CD4-positive, alpha-beta T cell (primary cell): ENCODE results near the gene PRKCA. TPM values are rescaled to one million over a fixed set of nuclear protein-coding genes. Genes with fewer than 3 reads are reported as not detected.

ENCODE experiments used
- ATAC-seq: fragments of 200-7000 bp; cut with Tn5 transposase; one replicate; pipeline ENCODE4 v1.10.0; 2022; ENCODE audit warnings: mild to moderate bottlenecking; ENCODE audit not compliant: poor library complexity
- CTCF ChIA-PET: fragments of 350-600 bp; sonication (Branson Sonifier 250); formaldehyde crosslinking; loops from one replicate; lab custom pipeline; 2021; ENCODE audit warnings: antibody characterized with exemption, inconsistent platforms; lab: Charles Lee
- POLR2A ChIA-PET: fragments of 350-600 bp; sonication (Branson Sonifier 250); formaldehyde crosslinking; loops from one replicate; lab custom pipeline; 2021; ENCODE audit warnings: antibody characterized with exemption, inconsistent platforms; lab: Charles Lee
- DNase-seq, 14 experiments: peaks; one replicate each; pipeline ENCODE4 v3.0.0-alpha.2; 2013 to 2020; ENCODE audit warnings: mixed read lengths in 2 of 14
- H3K27ac ChIP-seq, 2 donors: one replicate each; pipeline versions ENCODE4 v1.5.1 to v1.7.0; 2013; ENCODE audit warnings: low read length in 2 of 2, low read depth in 1 of 2, mild to moderate bottlenecking in 1 of 2
- H3K27me3 ChIP-seq, 2 experiments: 1 replicate in 1 of 2; 2 replicates in 1 of 2; pipeline versions ENCODE4 v1.6.1 to v1.7.0; 2013; ENCODE audit warnings: low read length in 2 of 2, control low read depth in 1 of 2, mild to moderate bottlenecking in 1 of 2, moderate library complexity in 1 of 2; ENCODE audit not compliant: insufficient read depth in 2 of 2, control insufficient read depth in 1 of 2
- H3K36me3 ChIP-seq: one replicate; pipeline ENCODE4 v1.6.1; 2013; ENCODE audit warnings: low read length, control low read depth; ENCODE audit not compliant: insufficient read depth
- H3K4me1 ChIP-seq: one replicate; pipeline ENCODE4 v1.6.1; 2013; ENCODE audit warnings: low read length, control low read depth; ENCODE audit not compliant: insufficient read depth
- H3K4me3 ChIP-seq: one replicate; pipeline ENCODE4 v1.5.1; 2013; ENCODE audit warnings: mild to moderate bottlenecking, low read length, moderate library complexity
- H3K9me3 ChIP-seq, 2 experiments: 1 replicate in 1 of 2; 2 replicates in 1 of 2; pipeline versions ENCODE4 v1.6.1 to v1.7.0; 2013; ENCODE audit warnings: low read length in 2 of 2, mild to moderate bottlenecking in 2 of 2, control low read depth in 1 of 2, moderate library complexity in 1 of 2; ENCODE audit not compliant: control insufficient read depth in 1 of 2, insufficient read depth in 1 of 2
- H3K27ac Mint-ChIP-seq: one replicate; pipeline ENCODE4 v1.8.0; 2020; ENCODE audit warnings: mixed read lengths
- H3K27me3 Mint-ChIP-seq: one replicate; pipeline ENCODE4 v1.8.0; 2021; ENCODE audit warnings: mixed read lengths
- H3K36me3 Mint-ChIP-seq: one replicate; pipeline ENCODE4 v1.8.0; 2021; ENCODE audit warnings: low read depth, mixed read lengths
- H3K4me1 Mint-ChIP-seq: one replicate; pipeline ENCODE4 v1.8.0; 2021; ENCODE audit warnings: low read depth, mixed read lengths
- H3K4me3 Mint-ChIP-seq: one replicate; pipeline ENCODE4 v1.8.0; 2020; ENCODE audit warnings: mild to moderate bottlenecking, mixed read lengths
- H3K9me3 Mint-ChIP-seq: one replicate; pipeline ENCODE4 v1.8.0; 2020; ENCODE audit warnings: mixed read lengths
- CTCF ChIP-seq: fragments of 200-600 bp; IDR thresholded peaks from one replicate; pipeline ENCODE4 v1.8.0; 2022; ENCODE audit warnings: antibody characterized with exemption, mild to moderate bottlenecking
- intact Hi-C, 2 experiments: fragments of 100-400 bp; cut with DNase I in 1 of 2; cut with micrococcal nuclease in 1 of 2; formaldehyde crosslinking; loops; one replicate each; pipeline versions ENCODE4 v1.15.1 to v1.9.0; 2023 to 2025; cut with DNase I, micrococcal nuclease
- total RNA-seq, 174 experiments: library from RNA in 2 of 174; stranded (reverse) in 2 of 174; gene quantifications; one replicate each; pipeline ENCODE4 v1.2.3 and lab custom pipeline; 2021 to 2026

PRKCA gene
- total RNA-seq, 2 experiments from 2014 or later: 84.8 to 88.6 TPM

- CTCF ChIA-PET: no interaction called here
- Histone ChIP-seq H3K4me1 (no peaks in the 10 kb centered on the region), H3K9me3 (peaks cover 0 to 4% of the 10 kb centered on the region in 2 experiments), H3K27ac (no peak overlapping the region), H3K36me3 (no peaks in the 10 kb centered on the region), H3K4me3 (no peak overlapping the region), H3K27me3 (no peaks in the 10 kb centered on the region)
- H3K27ac Mint-ChIP-seq: no peak overlapping the region
- no peak for TF ChIP-seq CTCF
- intact Hi-C loops: no loop called here
- no peak overlapping the region for H3K4me3 Mint-ChIP-seq
- POLR2A ChIA-PET: no interaction called here
- H3K27me3 Mint-ChIP-seq: no peaks in the 10 kb centered on the region
- no peaks in the 10 kb centered on the region for H3K36me3 Mint-ChIP-seq
- H3K4me1 Mint-ChIP-seq: no peaks in the 10 kb centered on the region
- DNase-seq: no peak
- H3K9me3 Mint-ChIP-seq: no peaks in the 10 kb centered on the region
- ATAC-seq: no peak
These were observed 28.9 kb upstream of the PRKCA start for GRCh38 chr17:66273586-66273848.

GRCh38 chr17:66275651-66276050, 26.8 kb upstream of the PRKCA start:
- no peak for TF ChIP-seq CTCF
- ATAC-seq (no peak), DNase-seq (no peak)
- no peaks in the 10 kb centered on the region for H3K27me3 ChIP-seq
- ChIA-PET CTCF (interaction anchor here (1.1 to 1.2 kb wide), 2 partner anchors 11 to 349 kb away, joined by 3 read pairs; no protein-coding TSS in a partner anchor), POLR2A (no interaction called here)
- no peak overlapping the region for H3K4me3 ChIP-seq
- intact Hi-C loops: no loop called here
- H3K9me3 ChIP-seq: peaks cover 0 to 4% of the 10 kb centered on the region in 2 experiments
- H3K27ac Mint-ChIP-seq: no peak overlapping the region
- no peaks in the 10 kb centered on the region for H3K27me3 Mint-ChIP-seq
- H3K27ac ChIP-seq: no peak overlapping the region
- H3K4me1 ChIP-seq: no peaks in the 10 kb centered on the region
- H3K36me3 Mint-ChIP-seq: no peaks in the 10 kb centered on the region
- H3K4me3 Mint-ChIP-seq: no peak overlapping the region
- no peaks in the 10 kb centered on the region for H3K36me3 ChIP-seq
- H3K4me1 Mint-ChIP-seq: no peaks in the 10 kb centered on the region
- H3K9me3 Mint-ChIP-seq: no peaks in the 10 kb centered on the region

GRCh38 chr17:66276328-66276937, 26.0 kb upstream of the PRKCA start:
- Mint-ChIP-seq H3K27ac (no peak overlapping the region), H3K27me3 (no peaks in the 10 kb centered on the region), H3K9me3 (no peaks in the 10 kb centered on the region), H3K4me1 (no peaks in the 10 kb centered on the region), H3K4me3 (no peak overlapping the region), H3K36me3 (no peaks in the 10 kb centered on the region)
- ChIA-PET POLR2A (no interaction called here), CTCF (interaction anchor here (0.7 to 1.2 kb wide), 3 partner anchors 11 to 348 kb away, joined by 3 read pairs; no protein-coding TSS in a partner anchor)
- ATAC-seq: no peak
- intact Hi-C loops: no loop called here
- no peak for TF ChIP-seq CTCF
- Histone ChIP-seq H3K4me1 (no peaks in the 10 kb centered on the region), H3K27ac (no peak overlapping the region), H3K9me3 (peaks cover 0 to 4% of the 10 kb centered on the region in 2 experiments), H3K27me3 (no peaks in the 10 kb centered on the region), H3K36me3 (no peaks in the 10 kb centered on the region), H3K4me3 (no peak overlapping the region)
- DNase-seq: no peak
